H1 (cell line): Measurements from ENCODE around the gene KLRD1.

Experiments
- CHD7 ChIP-seq: fragments of 300-600 bp; sonication (generic); IDR thresholded peaks from 2 replicates; pipeline ENCODE4 v1.7.1; 2012; ENCODE audit warnings: low read length, moderate library complexity, mild to moderate bottlenecking, inconsistent platforms; ENCODE audit not compliant: insufficient replicate concordance
- CTCF ChIP-seq, 3 experiments: IDR thresholded peaks; 1 replicate in 2 of 3; 2 replicates in 1 of 3; pipeline versions ENCODE4 v1.5.1 to v1.6.1; 2011; ENCODE audit warnings: low read length in 3 of 3, mild to moderate bottlenecking in 3 of 3, inconsistent platforms in 2 of 3, low read depth in 1 of 3, moderate library complexity in 1 of 3; ENCODE audit not compliant: insufficient read depth in 1 of 3; ENCODE audit errors: control extremely low read depth in 1 of 3
- POLR2AphosphoS5 ChIP-seq: IDR thresholded peaks from 2 replicates; pipeline ENCODE4 v1.6.1; 2011; ENCODE audit warnings: low read depth, low read length
- TAF1 ChIP-seq: IDR thresholded peaks from 2 replicates; pipeline ENCODE4 v1.6.1; 2011; ENCODE audit warnings: mild to moderate bottlenecking, low read depth, low read length

GRCh38 chr12:10278104-10278503 lies 29.6 kb upstream of the KLRD1 start:
- no peak for TF ChIP-seq CTCF (IDR thresholded peaks at IDR 0.05; ENCODE audit: control extremely low read depth in 1 of 3, insufficient read depth in 1 of 3, low read depth in 1 of 3, low read length in 3 of 3)
- TF ChIP-seq TAF1 = no peak
- TF ChIP-seq CHD7 = no peak
- TF ChIP-seq POLR2AphosphoS5 = no peak
